Ascending aorta (tissue), 2 donors: ENCODE data around the gene LRRC46. TPM values are rescaled to one million over a fixed set of nuclear protein-coding genes. Genes with fewer than 3 reads are reported as not detected.

ENCODE experiments used
- DNase-seq, 2 donors: peaks; one replicate each; pipeline ENCODE4 v3.0.0-alpha.2; 2019; ENCODE audit warnings: low spot score in 2 of 2
- H3K27ac ChIP-seq, 2 donors: fragments of 200-600 bp; sonication (generic); one replicate each; pipeline ENCODE4 v1.5.1; 2016 to 2017; ENCODE audit warnings: mild to moderate bottlenecking in 1 of 2
- H3K27me3 ChIP-seq: fragments of 200-600 bp; sonication (generic); one replicate; pipeline ENCODE4 v1.5.1; 2017
- H3K36me3 ChIP-seq, 2 donors: fragments of 200-600 bp; sonication (generic); one replicate each; pipeline ENCODE4 v1.5.1; 2016
- H3K4me1 ChIP-seq, 2 donors: fragments of 200-600 bp; sonication (generic); one replicate each; pipeline ENCODE4 v1.5.1; 2016 to 2017; ENCODE audit warnings: mild to moderate bottlenecking in 1 of 2
- H3K4me3 ChIP-seq, 2 donors: fragments of 200-600 bp; sonication (generic); one replicate each; pipeline ENCODE4 v1.5.1; 2016 to 2017; ENCODE audit warnings: mild to moderate bottlenecking in 1 of 2
- H3K9me3 ChIP-seq, 2 donors: fragments of 200-600 bp; sonication (generic); one replicate each; pipeline ENCODE4 v1.5.1; 2016
- CTCF ChIP-seq, 3 experiments: fragments of 200-600 bp in 2 of 3; fragments of 450-650 bp in 1 of 3; sonication (generic) in 2 of 3; IDR thresholded peaks; one replicate each; pipeline ENCODE4 v1.5.1; 2016 to 2019; ENCODE audit warnings: antibody characterized with exemption in 3 of 3, mild to moderate bottlenecking in 1 of 3, moderate library complexity in 1 of 3
- intact Hi-C: fragments of 100-400 bp; cut with DNase I; formaldehyde crosslinking; loops from one replicate; pipeline ENCODE4 v1.15.1; 2023
- total RNA-seq: library from RNA; depleted of rRNA; stranded (reverse); fragments of >200 nt; gene quantifications from one replicate; pipeline ENCODE4 v1.1.0, GENCODE V29; 2016

The LRRC46 gene
- total RNA-seq, 1 donor from 2014 or later = not detected

- no peak overlapping the region for H3K4me3 ChIP-seq
- TF ChIP-seq CTCF (IDR thresholded peaks at IDR 0.05) = no peak
- H3K4me1 ChIP-seq = peaks cover 5 to 16% of the 10 kb centered on the region in 2 donors
- H3K27ac ChIP-seq = no peak overlapping the region
- H3K36me3 ChIP-seq = no peaks in the 10 kb centered on the region
- H3K9me3 ChIP-seq = no peaks in the 10 kb centered on the region
- no peak for DNase-seq
- intact Hi-C loops = no loop called here
- H3K27me3 ChIP-seq = peaks cover 51% of the 10 kb centered on the region
These were observed 20.3 kb downstream of the LRRC46 start for GRCh38 chr17:47851764-47852112.

GRCh38 chr17:47852113-47852949 is 20.9 kb downstream of the LRRC46 start:
- peaks cover 47% of the 10 kb centered on the region for H3K27me3 ChIP-seq
- intact Hi-C loops = no loop called here
- no peaks in the 10 kb centered on the region for H3K36me3 ChIP-seq
- no peaks in the 10 kb centered on the region for H3K9me3 ChIP-seq
- no peak for DNase-seq
- H3K4me3 ChIP-seq = no peak overlapping the region
- H3K4me1 ChIP-seq = peaks cover 5 to 12% of the 10 kb centered on the region in 2 donors
- TF ChIP-seq CTCF (IDR thresholded peaks at IDR 0.05) = no peak
- no peak overlapping the region for H3K27ac ChIP-seq

- no peak for TF ChIP-seq CTCF (IDR thresholded peaks at IDR 0.05)
- intact Hi-C loops = no loop called here
- Histone ChIP-seq H3K4me3 (no peak overlapping the region), H3K4me1 (peaks cover 5 to 12% of the 10 kb centered on the region in 2 donors), H3K36me3 (no peaks in the 10 kb centered on the region), H3K27me3 (peaks cover 43% of the 10 kb centered on the region), H3K9me3 (no peaks in the 10 kb centered on the region), H3K27ac (no peak overlapping the region)
- DNase-seq = no peak
These were observed 22.1 kb downstream of the LRRC46 start for GRCh38 chr17:47853616-47854015.

GRCh38 chr17:47855737-47856136 is 24.3 kb downstream of the LRRC46 start:
- no peak for DNase-seq
- Histone ChIP-seq H3K9me3 (no peaks in the 10 kb centered on the region), H3K4me1 (peaks cover 5 to 12% of the 10 kb centered on the region in 2 donors), H3K27me3 (peaks cover 41% of the 10 kb centered on the region), H3K4me3 (no peak overlapping the region), H3K36me3 (no peaks in the 10 kb centered on the region), H3K27ac (no peak overlapping the region)
- TF ChIP-seq CTCF (IDR thresholded peaks at IDR 0.05) = no peak
- intact Hi-C loops = no loop called here

GRCh38 chr17:47856830-47857229 is 25.4 kb downstream of the LRRC46 start:
- intact Hi-C loops = no loop called here
- no peak for DNase-seq
- Histone ChIP-seq H3K4me3 (no peak overlapping the region), H3K27ac (no peak overlapping the region), H3K27me3 (peaks cover 30% of the 10 kb centered on the region), H3K9me3 (no peaks in the 10 kb centered on the region), H3K4me1 (peaks cover 0 to under 1% of the 10 kb centered on the region in 2 donors), H3K36me3 (no peaks in the 10 kb centered on the region)
- no peak for TF ChIP-seq CTCF (IDR thresholded peaks at IDR 0.05)
